GM10248 (cell line): ENCODE results near the gene PLA2G4E.

Experiments
- CTCF ChIA-PET: fragments of 300-600 bp; sonication (Branson Sonifier 250); formaldehyde crosslinking; extraction: SDS; loops from one replicate; lab custom pipeline; 2021; ENCODE audit warnings: antibody characterized with exemption; lab: Yijun Ruan, JAX
- POLR2A ChIA-PET: fragments of 350-650 bp; sonication (Branson Sonifier 250); formaldehyde crosslinking; extraction: SDS; loops from one replicate; lab custom pipeline; 2020; ENCODE audit warnings: antibody characterized with exemption; lab: Yijun Ruan, JAX
- DNase-seq: peaks from one replicate; pipeline ENCODE4 v3.0.0; 2012; ENCODE audit errors: extremely low spot score
- CTCF ChIP-seq: IDR thresholded peaks from 2 replicates; pipeline ENCODE4 v1.5.1; 2012; ENCODE audit warnings: mild to moderate bottlenecking, low read depth; ENCODE audit errors: extremely low read depth, missing control alignments, control extremely low read depth

The PLA2G4E gene

GRCh38 chr15:42060797-42061196 lies 40.0 kb upstream of the PLA2G4E start:
- ChIA-PET CTCF (interaction anchor here (0.7 to 8.9 kb wide), 12 partner anchors 10 to 88 kb away, joined by 3 to 79 read pairs (median 4); partner anchors contain the start of gene EHD4), POLR2A (no interaction called here)
- no peak for TF ChIP-seq CTCF

GRCh38 chr15:42060477-42060763 lies 39.6 kb upstream of the PLA2G4E start:
- ChIA-PET CTCF (interaction anchor here (0.7 to 8.9 kb wide), 11 partner anchors 10 to 88 kb away, joined by 3 to 79 read pairs (median 4); partner anchors contain the start of gene EHD4), POLR2A (no interaction called here)
- no peak for TF ChIP-seq CTCF
- DNase-seq: no peak

More at GRCh38 chr15:42060797-42061196, 40.0 kb upstream of the PLA2G4E start:
- no peak for DNase-seq

- TF ChIP-seq CTCF: peak; percentile 86
- ChIA-PET CTCF (interaction anchor here (0.7 to 8.9 kb wide), 14 partner anchors 9 to 87 kb away, joined by 3 to 79 read pairs (median 4); partner anchors contain the start of gene EHD4), POLR2A (no interaction called here)
- DNase-seq: peak; percentile 65
These were observed 39.0 kb upstream of the PLA2G4E start for GRCh38 chr15:42059661-42060476.

DNA sequence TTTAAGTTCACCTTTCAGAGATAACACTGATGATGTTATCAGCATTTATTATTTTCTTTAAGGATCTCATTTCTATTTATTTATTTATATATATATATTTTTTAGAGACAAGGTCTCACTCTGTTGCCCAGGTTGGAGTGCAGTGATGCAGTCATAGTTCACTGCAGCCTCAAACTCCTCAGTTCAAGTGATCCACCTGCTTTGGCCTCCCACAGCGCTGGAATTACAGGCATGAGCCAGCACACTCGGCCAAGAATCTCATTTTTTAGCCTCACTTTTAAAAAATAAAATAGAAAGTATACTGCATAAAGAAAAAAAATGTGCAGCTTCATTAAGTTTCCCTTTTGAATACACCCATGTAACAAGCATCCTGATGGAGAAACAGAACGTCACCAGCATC lies 37.9 kb upstream of the PLA2G4E start:
- ChIA-PET POLR2A (no interaction called here), CTCF (interaction anchor here (1.1 to 8.9 kb wide), 6 partner anchors 12 to 69 kb away, joined by 3 to 79 read pairs (median 35); no protein-coding TSS in a partner anchor)

DNA sequence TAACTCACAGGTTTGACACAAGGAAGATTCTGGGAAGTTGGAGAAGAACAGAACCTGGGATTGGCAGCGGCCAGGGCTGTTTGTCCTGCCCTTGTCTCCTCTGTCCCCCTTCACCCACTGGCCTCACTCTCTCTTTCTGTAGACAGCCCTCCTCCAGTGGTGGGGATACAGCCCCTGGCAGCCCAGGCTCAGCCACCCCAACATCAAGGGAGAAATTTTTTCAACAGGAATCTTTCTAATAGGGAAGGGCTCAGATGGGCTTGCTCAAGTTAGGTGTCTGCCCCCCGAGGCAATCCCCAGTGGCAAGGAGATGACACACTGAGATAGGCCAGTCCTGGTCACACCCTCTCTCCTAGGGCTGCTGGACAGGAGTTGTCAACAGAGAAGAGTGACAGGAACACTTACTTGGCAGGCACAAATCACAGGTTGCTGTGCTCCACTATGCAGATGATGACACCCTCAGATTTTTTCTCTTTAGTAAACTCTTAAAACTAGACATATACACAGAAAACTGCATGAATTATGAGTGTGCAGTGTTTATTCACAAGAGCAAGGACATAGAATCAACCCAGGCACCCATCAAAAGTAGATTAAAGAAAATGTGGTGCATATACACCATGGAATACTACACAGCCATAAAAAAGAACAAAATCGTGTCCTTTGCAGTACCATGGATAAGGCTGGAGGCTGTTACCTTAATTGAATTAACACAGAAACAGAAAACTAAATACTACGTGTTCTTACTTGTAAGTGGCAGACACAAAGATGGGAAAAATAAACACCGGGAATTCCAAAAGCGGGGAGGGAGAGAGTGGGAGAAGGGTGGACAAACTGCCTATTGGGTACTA lies 37.2 kb upstream of the PLA2G4E start:
- POLR2A ChIA-PET: no interaction called here

More for the DNA sequence above, 37.9 kb upstream of the PLA2G4E start:
- no peak for DNase-seq
- TF ChIP-seq CTCF: no peak

More for the DNA sequence above, 37.2 kb upstream of the PLA2G4E start:
- TF ChIP-seq CTCF: no peak
- DNase-seq: no peak
- CTCF ChIA-PET: interaction anchor here (1.0 to 8.9 kb wide), 19 partner anchors 9 to 284 kb away, joined by 3 to 102 read pairs (median 6); partner anchors contain the start of gene MAPKBP1
